Osteocyte (in vitro differentiated cells): ENCODE data around the gene ZC3H10. TPM values are rescaled to one million over a fixed set of nuclear protein-coding genes. Genes with fewer than 3 reads are reported as not detected.

ENCODE experiments used
- DNase-seq: peaks from one replicate; pipeline ENCODE4 v3.0.0; 2021; ENCODE audit warnings: mixed read lengths; ENCODE audit not compliant: unreplicated experiment; ENCODE audit errors: extremely low spot score
- H3K27ac Mint-ChIP-seq: one replicate; pipeline ENCODE4 v1.8.0; 2021; ENCODE audit warnings: mild to moderate bottlenecking, mixed read lengths; ENCODE audit not compliant: unreplicated experiment
- H3K27me3 Mint-ChIP-seq: one replicate; pipeline ENCODE4 v1.8.0; 2021; ENCODE audit warnings: mixed read lengths; ENCODE audit not compliant: unreplicated experiment
- H3K36me3 Mint-ChIP-seq: one replicate; pipeline ENCODE4 v1.8.0; 2021; ENCODE audit warnings: mixed read lengths; ENCODE audit not compliant: unreplicated experiment
- H3K4me1 Mint-ChIP-seq: one replicate; pipeline ENCODE4 v1.8.0; 2021; ENCODE audit warnings: mixed read lengths; ENCODE audit not compliant: unreplicated experiment
- H3K4me3 Mint-ChIP-seq: one replicate; pipeline ENCODE4 v1.8.0; 2021; ENCODE audit warnings: mild to moderate bottlenecking, moderate library complexity, mixed read lengths; ENCODE audit not compliant: unreplicated experiment
- H3K9me3 Mint-ChIP-seq: one replicate; pipeline ENCODE4 v1.8.0; 2021; ENCODE audit warnings: mixed read lengths; ENCODE audit not compliant: unreplicated experiment
- CTCF ChIP-seq: fragments of 200-600 bp; sonication (generic); IDR thresholded peaks from 2 replicates; pipeline ENCODE4 v1.5.0; 2021; ENCODE audit warnings: antibody characterized with exemption, mild to moderate bottlenecking, moderate library complexity
- total RNA-seq: library from RNA; stranded (reverse); gene quantifications from 2 replicates; pipeline ENCODE4 v1.2.1, GENCODE V29; 2021

Gene ZC3H10
- total RNA-seq, 1 donor from 2014 or later, result 11.8 TPM

- no peak for TF ChIP-seq CTCF
- Mint-ChIP-seq H3K27me3 (no peaks in the 10 kb centered on the region), H3K36me3 (peaks cover 16% of the 10 kb centered on the region), H3K27ac (peak within 1 kb of the TSS; percentile 90), H3K4me3 (peak within 1 kb of the TSS; percentile 98), H3K9me3 (no peaks in the 10 kb centered on the region), H3K4me1 (peaks cover 36% of the 10 kb centered on the region)
- DNase-seq, result peak; percentile 99
Measured at GRCh38 chr12:56127888-56128669, 10.0 kb downstream of the ZC3H10 start, which contains the start of gene ESYT1. ESYT1 (plus strand) TSS chr12:56128267; CDS start chr12:56128320, 53 bp downstream.

GRCh38 chr12:56128670-56129205 lies 10.7 kb downstream of the ZC3H10 start:
- no peaks in the 10 kb centered on the region for H3K9me3 Mint-ChIP-seq
- no peak for DNase-seq
- peak overlapping the region; percentile 98 for H3K4me3 Mint-ChIP-seq
- peaks cover 22% of the 10 kb centered on the region for H3K36me3 Mint-ChIP-seq
- H3K27me3 Mint-ChIP-seq, result no peaks in the 10 kb centered on the region
- H3K27ac Mint-ChIP-seq, result peak overlapping the region; percentile 90
- peaks cover 36% of the 10 kb centered on the region for H3K4me1 Mint-ChIP-seq
- TF ChIP-seq CTCF, result no peak

- Mint-ChIP-seq H3K36me3 (peaks cover 26% of the 10 kb centered on the region), H3K9me3 (no peaks in the 10 kb centered on the region), H3K27ac (peak overlapping the region; percentile 90), H3K27me3 (no peaks in the 10 kb centered on the region), H3K4me3 (peak overlapping the region; percentile 98), H3K4me1 (peaks cover 36% of the 10 kb centered on the region)
- TF ChIP-seq CTCF, result no peak
- peak; percentile 87 for DNase-seq
Measured at GRCh38 chr12:56129206-56129941, 11.3 kb downstream of the ZC3H10 start.

- peak overlapping the region; percentile 90 for H3K27ac Mint-ChIP-seq
- no peaks in the 10 kb centered on the region for H3K9me3 Mint-ChIP-seq
- peaks cover 27% of the 10 kb centered on the region for H3K36me3 Mint-ChIP-seq
- DNase-seq, result no peak
- H3K4me3 Mint-ChIP-seq, result peak overlapping the region; percentile 98
- H3K4me1 Mint-ChIP-seq, result peaks cover 36% of the 10 kb centered on the region
- no peaks in the 10 kb centered on the region for H3K27me3 Mint-ChIP-seq
- no peak for TF ChIP-seq CTCF
Measured at GRCh38 chr12:56129942-56130495, 12.0 kb downstream of the ZC3H10 start.
